Breast epithelium (tissue), 4 donors: Measurements from ENCODE around the gene BCL6. TPM values are rescaled to one million over a fixed set of nuclear protein-coding genes. Genes with fewer than 3 reads are reported as not detected.

Source experiments
- DNase-seq, 2 donors: peaks; one replicate each; pipeline ENCODE4 v3.0.0-alpha.2; 2019; ENCODE audit warnings: low spot score in 2 of 2
- H3K27ac ChIP-seq, 2 donors: fragments of 200-600 bp; sonication (generic) in 1 of 2; one replicate each; pipeline ENCODE4 v1.5.1; 2016 to 2019; ENCODE audit warnings: mild to moderate bottlenecking in 1 of 2
- H3K27me3 ChIP-seq, 2 donors: fragments of 200-600 bp; sonication (generic) in 1 of 2; one replicate each; pipeline versions ENCODE4 v1.5.1 to v1.6.0; 2017 to 2019; ENCODE audit warnings: control low read depth in 1 of 2, mild to moderate bottlenecking in 1 of 2
- H3K36me3 ChIP-seq: fragments of 200-600 bp; one replicate; pipeline ENCODE4 v1.5.1; 2019
- H3K4me1 ChIP-seq, 2 donors: fragments of 200-600 bp; sonication (generic); one replicate each; pipeline ENCODE4 v1.5.1; 2016 to 2019; ENCODE audit warnings: control low read depth in 1 of 2
- H3K4me3 ChIP-seq, 3 donors: fragments of 200-600 bp; sonication (generic); 1 replicate in 2 of 3; 2 replicates in 1 of 3; pipeline ENCODE4 v1.5.1; 2016 to 2019; ENCODE audit warnings: mild to moderate bottlenecking in 3 of 3, moderate library complexity in 2 of 3
- H3K9me3 ChIP-seq, 2 donors: fragments of 200-600 bp; sonication (generic) in 1 of 2; one replicate each; pipeline ENCODE4 v1.5.1; 2016 to 2019; ENCODE audit warnings: control low read depth in 1 of 2
- POLR2A ChIP-seq: fragments of 450-650 bp; IDR thresholded peaks from one replicate; pipeline ENCODE4 v1.6.1; 2016; ENCODE audit warnings: antibody characterized with exemption, mild to moderate bottlenecking, moderate library complexity
- POLR2AphosphoS5 ChIP-seq, 3 donors: sonication (generic); formaldehyde crosslinking; IDR thresholded peaks; one replicate each; pipeline ENCODE4 v1.6.1; 2017; ENCODE audit warnings: antibody characterized with exemption in 3 of 3
- intact Hi-C: fragments of 100-400 bp; cut with DNase I; formaldehyde crosslinking; loops from one replicate; pipeline ENCODE4 v1.15.1; 2023; ENCODE audit warnings: low total_unique reads
- total RNA-seq, 3 donors: library from RNA; depleted of rRNA; stranded (reverse); fragments of >200 nt; gene quantifications; one replicate each; pipeline ENCODE4 v1.1.0, GENCODE V29; 2016
- TF ChIP-seq, protein P1 (sequence below), 3 donors: fragments of 450-650 bp; IDR thresholded peaks; one replicate each; pipeline ENCODE4 v1.5.1; 2016 to 2017; ENCODE audit warnings: antibody characterized with exemption in 3 of 3, mild to moderate bottlenecking in 3 of 3, moderate library complexity in 3 of 3

The BCL6 gene
- total RNA-seq, 3 donors from 2014 or later = 281 to 346 (median 283) TPM

DNA sequence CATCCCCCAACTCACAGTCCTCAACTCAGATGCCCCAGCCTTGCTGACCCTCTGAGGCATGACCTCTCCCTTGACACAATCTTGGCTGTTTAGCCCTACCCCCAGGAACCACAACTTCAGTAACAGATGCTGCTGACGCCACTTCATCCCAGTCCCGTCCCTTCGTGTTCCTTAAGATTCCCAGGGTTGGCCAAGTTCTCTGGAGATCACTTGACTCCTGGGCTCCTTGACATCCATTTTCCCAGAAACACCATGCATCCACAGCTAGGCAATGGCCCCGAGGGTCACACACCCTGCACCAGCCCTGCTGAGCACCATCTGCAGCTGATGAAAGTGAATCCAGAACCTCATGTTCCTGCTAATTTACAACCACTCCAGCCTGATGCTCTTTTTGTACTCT is 49.8 kb downstream of the BCL6 start:
- no peaks in the 10 kb centered on the region for H3K36me3 ChIP-seq
- H3K4me1 ChIP-seq = no peaks in the 10 kb centered on the region
- no peak overlapping the region for H3K27ac ChIP-seq
- TF ChIP-seq, protein P1, sequence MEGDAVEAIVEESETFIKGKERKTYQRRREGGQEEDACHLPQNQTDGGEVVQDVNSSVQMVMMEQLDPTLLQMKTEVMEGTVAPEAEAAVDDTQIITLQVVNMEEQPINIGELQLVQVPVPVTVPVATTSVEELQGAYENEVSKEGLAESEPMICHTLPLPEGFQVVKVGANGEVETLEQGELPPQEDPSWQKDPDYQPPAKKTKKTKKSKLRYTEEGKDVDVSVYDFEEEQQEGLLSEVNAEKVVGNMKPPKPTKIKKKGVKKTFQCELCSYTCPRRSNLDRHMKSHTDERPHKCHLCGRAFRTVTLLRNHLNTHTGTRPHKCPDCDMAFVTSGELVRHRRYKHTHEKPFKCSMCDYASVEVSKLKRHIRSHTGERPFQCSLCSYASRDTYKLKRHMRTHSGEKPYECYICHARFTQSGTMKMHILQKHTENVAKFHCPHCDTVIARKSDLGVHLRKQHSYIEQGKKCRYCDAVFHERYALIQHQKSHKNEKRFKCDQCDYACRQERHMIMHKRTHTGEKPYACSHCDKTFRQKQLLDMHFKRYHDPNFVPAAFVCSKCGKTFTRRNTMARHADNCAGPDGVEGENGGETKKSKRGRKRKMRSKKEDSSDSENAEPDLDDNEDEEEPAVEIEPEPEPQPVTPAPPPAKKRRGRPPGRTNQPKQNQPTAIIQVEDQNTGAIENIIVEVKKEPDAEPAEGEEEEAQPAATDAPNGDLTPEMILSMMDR (IDR thresholded peaks at IDR 0.05) = no peak
- no peak for TF ChIP-seq POLR2AphosphoS5 (IDR thresholded peaks at IDR 0.05)
- no peak for TF ChIP-seq POLR2A
- H3K9me3 ChIP-seq = no peaks in the 10 kb centered on the region
- no peak overlapping the region for H3K4me3 ChIP-seq
- no peak for DNase-seq
- H3K27me3 ChIP-seq = no peaks in the 10 kb centered on the region
- intact Hi-C loops = no loop called here

DNA sequence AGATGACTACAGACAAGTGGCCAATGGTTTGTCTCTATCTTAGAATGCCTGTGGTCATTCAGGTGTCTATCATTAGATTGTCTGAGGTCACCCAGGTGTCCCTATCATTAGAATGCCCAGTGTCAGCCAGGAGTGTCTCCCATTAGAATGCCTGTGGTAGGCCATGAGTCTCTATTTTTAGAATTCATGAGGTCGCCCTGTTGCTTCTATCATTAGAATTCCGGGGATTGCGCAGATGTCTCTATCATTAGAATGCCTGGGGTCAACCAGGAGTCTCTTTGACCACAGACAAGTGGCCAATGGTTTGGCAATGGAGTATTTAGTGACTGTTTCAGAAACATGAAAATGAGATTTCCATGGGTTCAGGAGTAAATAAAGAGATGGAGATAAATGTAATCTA is 50.5 kb downstream of the BCL6 start:
- intact Hi-C loops = no loop called here
- TF ChIP-seq, protein P1 (IDR thresholded peaks at IDR 0.05) = no peak
- TF ChIP-seq POLR2A (no peak), POLR2AphosphoS5 (IDR thresholded peaks at IDR 0.05) (no peak)
- Histone ChIP-seq H3K4me1 (no peaks in the 10 kb centered on the region), H3K9me3 (no peaks in the 10 kb centered on the region), H3K4me3 (no peak overlapping the region), H3K27ac (no peak overlapping the region), H3K36me3 (no peaks in the 10 kb centered on the region), H3K27me3 (no peaks in the 10 kb centered on the region)
- DNase-seq = no peak

DNA sequence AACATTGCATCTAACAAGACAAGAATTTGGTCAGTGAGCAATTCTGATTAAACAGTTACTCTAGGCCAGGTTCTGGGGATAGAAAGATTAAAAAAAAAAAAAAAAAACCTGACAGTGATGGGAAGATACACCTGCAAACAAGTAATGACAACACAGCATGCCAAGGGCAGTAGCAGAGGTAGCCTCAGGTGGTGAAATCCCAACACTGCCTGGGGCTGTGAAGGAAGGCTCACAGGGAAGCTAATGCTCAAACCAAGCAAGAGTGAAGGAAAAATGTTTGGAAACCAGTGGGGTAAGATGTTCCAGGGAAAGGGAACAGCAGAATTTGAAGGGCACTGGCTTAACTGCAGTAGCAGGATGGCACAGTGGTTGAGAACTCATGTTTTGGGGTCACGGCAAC is 51.8 kb downstream of the BCL6 start:
- Histone ChIP-seq H3K27me3 (no peaks in the 10 kb centered on the region), H3K4me1 (no peaks in the 10 kb centered on the region), H3K27ac (no peak overlapping the region), H3K36me3 (no peaks in the 10 kb centered on the region), H3K4me3 (no peak overlapping the region), H3K9me3 (no peaks in the 10 kb centered on the region)
- DNase-seq = no peak
- intact Hi-C loops = no loop called here
- TF ChIP-seq POLR2AphosphoS5 (IDR thresholded peaks at IDR 0.05) (no peak), POLR2A (no peak)
- TF ChIP-seq, protein P1 (IDR thresholded peaks at IDR 0.05) = no peak

DNA sequence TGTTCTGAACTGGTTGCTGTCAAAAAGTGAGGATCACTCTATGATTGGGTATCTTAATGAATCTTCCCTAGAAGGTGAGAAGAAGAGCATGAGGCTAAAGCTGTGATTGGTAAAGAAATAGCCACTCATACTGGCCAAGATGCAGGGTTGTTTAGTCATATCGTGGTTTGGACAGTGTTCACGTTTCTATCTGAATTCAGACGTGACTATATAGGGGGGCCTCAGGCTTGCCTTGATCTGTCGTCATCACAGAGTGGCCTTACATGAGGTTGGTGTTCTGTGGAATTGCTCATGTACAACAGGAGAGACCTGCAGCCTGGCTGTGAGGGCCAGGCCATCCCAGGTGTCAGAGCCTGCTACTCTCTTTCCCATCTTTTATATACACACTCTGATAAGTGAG is 55.3 kb downstream of the BCL6 start:
- Histone ChIP-seq H3K9me3 (peaks cover 9% of the 10 kb centered on the region in 2 donors), H3K4me1 (no peaks in the 10 kb centered on the region), H3K27me3 (no peaks in the 10 kb centered on the region), H3K4me3 (no peak overlapping the region), H3K27ac (no peak overlapping the region), H3K36me3 (no peaks in the 10 kb centered on the region)
- TF ChIP-seq, protein P1 (IDR thresholded peaks at IDR 0.05) = no peak
- no peak for TF ChIP-seq POLR2A
- no peak for TF ChIP-seq POLR2AphosphoS5 (IDR thresholded peaks at IDR 0.05)
- DNase-seq = no peak
- intact Hi-C loops = loop anchor here (10.0 kb wide), 1 partner anchor 375 kb away; no protein-coding TSS in a partner anchor

- TF ChIP-seq, protein P1 (IDR thresholded peaks at IDR 0.05) = no peak
- TF ChIP-seq POLR2AphosphoS5 (IDR thresholded peaks at IDR 0.05) (no peak), POLR2A (no peak)
- no peaks in the 10 kb centered on the region for H3K4me1 ChIP-seq
- no peak for DNase-seq
- no peaks in the 10 kb centered on the region for H3K27me3 ChIP-seq
- no peak overlapping the region for H3K4me3 ChIP-seq
- no peaks in the 10 kb centered on the region for H3K36me3 ChIP-seq
- peaks cover 9% of the 10 kb centered on the region in 2 donors for H3K9me3 ChIP-seq
- no peak overlapping the region for H3K27ac ChIP-seq
- intact Hi-C loops = loop anchor here (10.0 kb wide), 1 partner anchor 372 kb away; no protein-coding TSS in a partner anchor
These were observed 58.5 kb downstream of the BCL6 start for GRCh38 chr3:187686621-187687273.
